Prostate gland (tissue), 2 donors: ENCODE data around the gene INO80E. TPM values are rescaled to one million over a fixed set of nuclear protein-coding genes. Genes with fewer than 3 reads are reported as not detected.

ENCODE experiments used
- DNase-seq: peaks from one replicate; pipeline ENCODE4 v3.0.0-alpha.2; 2019; ENCODE audit warnings: low spot score
- H3K27ac ChIP-seq, 2 donors: fragments of 200-600 bp; sonication (generic); 2 replicates each; pipeline ENCODE4 v1.5.1; 2017 to 2019
- H3K27me3 ChIP-seq: fragments of 200-600 bp; sonication (generic); replicated peaks from 2 replicates; pipeline ENCODE4 v1.5.1; 2019; ENCODE audit not compliant: insufficient read depth
- H3K36me3 ChIP-seq, 2 donors: fragments of 200-600 bp; sonication (generic); 1 replicate in 1 of 2; 2 replicates in 1 of 2; pipeline versions ENCODE4 v1.5.1 to v1.8.1; 2017 to 2019
- H3K4me1 ChIP-seq: fragments of 200-600 bp; sonication (generic); replicated peaks from 2 replicates; pipeline ENCODE4 v1.5.1; 2019
- H3K4me3 ChIP-seq, 2 donors: fragments of 200-600 bp; sonication (generic); 2 replicates each; pipeline ENCODE4 v1.5.1; 2017 to 2019
- H3K9me3 ChIP-seq: fragments of 200-600 bp; sonication (generic); 2 replicates; pipeline ENCODE4 v1.5.1; 2017
- CTCF ChIP-seq, 4 experiments: fragments of 200-600 bp in 2 of 4; fragments of 450-650 bp in 2 of 4; sonication (generic) in 2 of 4; IDR thresholded peaks; 1 replicate in 3 of 4; 2 replicates in 1 of 4; pipeline ENCODE4 v1.5.1; 2016 to 2019; ENCODE audit warnings: antibody characterized with exemption in 4 of 4, mild to moderate bottlenecking in 2 of 4, moderate library complexity in 2 of 4
- POLR2A ChIP-seq: fragments of 450-650 bp; IDR thresholded peaks from one replicate; pipeline ENCODE4 v1.6.1; 2016; ENCODE audit warnings: antibody characterized with exemption, mild to moderate bottlenecking
- POLR2AphosphoS5 ChIP-seq: sonication (generic); formaldehyde crosslinking; IDR thresholded peaks from one replicate; pipeline ENCODE4 v1.6.1; 2017; ENCODE audit warnings: antibody characterized with exemption
- WGBS: methylation state at CpG from one replicate; pipeline ENCODE4 v1.1.5; 2018; 5-methylcytosine and 5-hydroxymethylcytosine counted together
- intact Hi-C: fragments of 100-400 bp; cut with DNase I; formaldehyde crosslinking; loops from one replicate; pipeline ENCODE4 v1.14.2; 2022
- total RNA-seq, 2 donors: library from RNA; depleted of rRNA; stranded (reverse); fragments of >200 nt; gene quantifications; one replicate each; pipeline ENCODE4 v1.1.0, GENCODE V29; 2016

The INO80E gene
- total RNA-seq, 2 donors from 2014 or later: 51.8 to 113 TPM

- Histone ChIP-seq H3K4me1 (peaks cover 13% of the 10 kb centered on the region), H3K27me3 (no peaks in the 10 kb centered on the region), H3K4me3 (peak overlapping the region in 1 of 2 donors; percentile 82), H3K36me3 (peaks cover 3 to 22% of the 10 kb centered on the region in 2 donors), H3K9me3 (no peaks in the 10 kb centered on the region), H3K27ac (peak overlapping the region in 1 of 2 donors; percentile 29)
- 22% methylated on average over 6 of the region's 6 CpGs for WGBS
- no peak for DNase-seq
- intact Hi-C loops: no loop called here
- TF ChIP-seq POLR2AphosphoS5 (no peak), CTCF (IDR thresholded peaks at IDR 0.05) (no peak), POLR2A (no peak)
These were observed 20.1 kb upstream of the INO80E start for GRCh38 chr16:29975811-29976511.

- peaks cover 3 to 24% of the 10 kb centered on the region in 2 donors for H3K36me3 ChIP-seq
- H3K4me1 ChIP-seq: peaks cover 13% of the 10 kb centered on the region
- H3K27ac ChIP-seq: no peak overlapping the region
- DNase-seq: no peak
- intact Hi-C loops: no loop called here
- no peaks in the 10 kb centered on the region for H3K9me3 ChIP-seq
- no peaks in the 10 kb centered on the region for H3K27me3 ChIP-seq
- TF ChIP-seq POLR2AphosphoS5 (no peak), CTCF (IDR thresholded peaks at IDR 0.05) (no peak), POLR2A (no peak)
- 70% methylated on average over 9 of the region's 9 CpGs for WGBS
- H3K4me3 ChIP-seq: no peak overlapping the region
These were observed 18.8 kb upstream of the INO80E start for GRCh38 chr16:29977063-29977825.

- H3K4me1 ChIP-seq: peaks cover 13% of the 10 kb centered on the region
- no peak overlapping the region for H3K27ac ChIP-seq
- H3K27me3 ChIP-seq: no peaks in the 10 kb centered on the region
- no peaks in the 10 kb centered on the region for H3K9me3 ChIP-seq
- TF ChIP-seq POLR2AphosphoS5: no peak
- no peak for TF ChIP-seq POLR2A
- no peak for TF ChIP-seq CTCF (IDR thresholded peaks at IDR 0.05)
- no peak for DNase-seq
- WGBS: 85% methylated on average over 9 of the region's 9 CpGs
- intact Hi-C loops: no loop called here
- peaks cover 8 to 33% of the 10 kb centered on the region in 2 donors for H3K36me3 ChIP-seq
- H3K4me3 ChIP-seq: no peak overlapping the region
These were observed 18.0 kb upstream of the INO80E start for GRCh38 chr16:29978081-29978480.

GRCh38 chr16:29978564-29979270 is 17.3 kb upstream of the INO80E start:
- Histone ChIP-seq H3K27ac (no peak overlapping the region), H3K36me3 (peaks cover 14 to 38% of the 10 kb centered on the region in 2 donors), H3K4me3 (no peak overlapping the region), H3K4me1 (peaks cover 13% of the 10 kb centered on the region), H3K27me3 (no peaks in the 10 kb centered on the region), H3K9me3 (no peaks in the 10 kb centered on the region)
- 95% methylated on average over 9 of the region's 9 CpGs for WGBS
- intact Hi-C loops: no loop called here
- no peak for DNase-seq
- TF ChIP-seq POLR2A (no peak), CTCF (IDR thresholded peaks at IDR 0.05) (no peak), POLR2AphosphoS5 (no peak)
